Progenitor cell of endocrine pancreas (in vitro differentiated cells): ENCODE measurements around the gene KITLG. TPM values are rescaled to one million over a fixed set of nuclear protein-coding genes. Genes with fewer than 3 reads are reported as not detected.

Experiments used
- DNase-seq: peaks from one replicate; pipeline ENCODE4 v3.0.0; 2021; ENCODE audit warnings: low spot score; ENCODE audit not compliant: unreplicated experiment
- H3K27ac Mint-ChIP-seq: 2 replicates; pipeline ENCODE4 v1.8.0; 2021; ENCODE audit warnings: mild to moderate bottlenecking, moderate library complexity, mixed read lengths
- H3K27me3 Mint-ChIP-seq: 2 replicates; pipeline ENCODE4 v1.8.0; 2021; ENCODE audit warnings: mixed read lengths
- H3K36me3 Mint-ChIP-seq: 2 replicates; pipeline ENCODE4 v1.8.0; 2022; ENCODE audit warnings: mixed read lengths; ENCODE audit not compliant: insufficient read depth
- H3K4me1 Mint-ChIP-seq: 2 replicates; pipeline ENCODE4 v1.8.0; 2021; ENCODE audit warnings: low read depth, mixed read lengths
- H3K4me3 Mint-ChIP-seq: 2 replicates; pipeline ENCODE4 v1.8.0; 2021; ENCODE audit warnings: low read depth, mild to moderate bottlenecking, moderate library complexity, mixed read lengths
- H3K9me3 Mint-ChIP-seq: 2 replicates; pipeline ENCODE4 v1.8.0; 2021; ENCODE audit warnings: low read depth, mixed read lengths
- CTCF ChIP-seq: fragments of 200-600 bp; sonication (generic); IDR thresholded peaks from one replicate; pipeline ENCODE4 v1.5.0; 2021; ENCODE audit warnings: antibody characterized with exemption, mild to moderate bottlenecking; ENCODE audit not compliant: unreplicated experiment
- total RNA-seq: library from RNA; stranded (reverse); gene quantifications from 2 replicates; pipeline ENCODE4 v1.2.1, GENCODE V29; 2021

The KITLG gene
- total RNA-seq, 1 donor from 2014 or later: 9.1 TPM

GRCh38 chr12:88624911-88625310, 44.6 kb upstream of the KITLG start:
- H3K36me3 Mint-ChIP-seq: no peaks in the 10 kb centered on the region
- no peak overlapping the region for H3K27ac Mint-ChIP-seq
- no peak overlapping the region for H3K4me3 Mint-ChIP-seq
- peaks cover under 1% of the 10 kb centered on the region for H3K27me3 Mint-ChIP-seq
- peaks cover 6% of the 10 kb centered on the region for H3K9me3 Mint-ChIP-seq
- peaks cover 16% of the 10 kb centered on the region for H3K4me1 Mint-ChIP-seq
- no peak for DNase-seq
- TF ChIP-seq CTCF: no peak

DNA sequence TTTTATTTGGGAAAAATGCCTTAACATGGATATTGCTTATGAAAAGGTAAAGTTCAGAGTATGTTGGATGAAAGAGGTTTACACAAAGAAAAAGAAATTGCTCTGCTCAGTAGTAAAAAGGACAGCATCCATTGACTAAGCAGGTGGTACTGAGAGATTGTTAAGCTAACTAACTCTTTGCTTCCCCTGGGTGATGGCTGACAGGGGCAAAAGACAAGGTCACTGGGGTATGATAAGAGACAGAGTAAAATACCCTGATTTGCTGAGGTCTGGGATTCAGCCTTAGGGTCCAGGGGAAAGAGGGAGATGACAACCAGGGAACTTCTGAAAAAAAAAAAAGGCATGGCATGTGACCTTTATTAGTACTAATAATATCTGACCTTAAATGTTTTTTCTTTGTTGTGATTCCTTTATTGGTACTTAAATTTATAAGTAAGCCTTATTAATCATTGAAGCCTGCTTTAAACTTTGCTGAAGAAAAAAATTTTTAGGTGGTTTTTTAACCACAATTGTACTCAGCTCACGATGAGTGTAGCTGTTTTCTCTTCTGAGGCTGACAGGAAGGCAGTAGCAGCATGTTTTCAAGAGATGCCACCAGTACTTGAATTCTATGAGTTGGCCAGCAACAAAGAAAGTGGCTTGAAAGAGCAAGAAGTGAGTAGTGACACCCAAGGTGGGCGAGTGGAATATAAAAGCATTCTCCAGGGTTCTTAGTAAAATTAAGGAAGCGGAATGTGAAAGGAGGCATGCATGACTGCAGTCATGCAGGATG, 43.7 kb upstream of the KITLG start:
- peaks cover 6% of the 10 kb centered on the region for H3K9me3 Mint-ChIP-seq
- TF ChIP-seq CTCF: no peak
- no peak overlapping the region for H3K27ac Mint-ChIP-seq
- DNase-seq: no peak
- H3K27me3 Mint-ChIP-seq: no peaks in the 10 kb centered on the region
- H3K4me3 Mint-ChIP-seq: no peak overlapping the region
- no peaks in the 10 kb centered on the region for H3K36me3 Mint-ChIP-seq
- H3K4me1 Mint-ChIP-seq: peaks cover 16% of the 10 kb centered on the region

GRCh38 chr12:88617352-88617751, 37.1 kb upstream of the KITLG start:
- H3K4me1 Mint-ChIP-seq: no peaks in the 10 kb centered on the region
- TF ChIP-seq CTCF: no peak
- peaks cover 6% of the 10 kb centered on the region for H3K9me3 Mint-ChIP-seq
- no peak for DNase-seq
- H3K27me3 Mint-ChIP-seq: peaks cover 9% of the 10 kb centered on the region
- no peak overlapping the region for H3K4me3 Mint-ChIP-seq
- H3K36me3 Mint-ChIP-seq: no peaks in the 10 kb centered on the region
- no peak overlapping the region for H3K27ac Mint-ChIP-seq

GRCh38 chr12:88615490-88615889, 35.2 kb upstream of the KITLG start:
- DNase-seq: no peak
- Mint-ChIP-seq H3K27me3 (peaks cover 9% of the 10 kb centered on the region), H3K36me3 (no peaks in the 10 kb centered on the region), H3K4me3 (no peak overlapping the region), H3K4me1 (no peaks in the 10 kb centered on the region), H3K9me3 (peaks cover 4% of the 10 kb centered on the region), H3K27ac (no peak overlapping the region)
- TF ChIP-seq CTCF: no peak

GRCh38 chr12:88604646-88605045, 24.4 kb upstream of the KITLG start:
- Mint-ChIP-seq H3K9me3 (peaks cover 31% of the 10 kb centered on the region), H3K27me3 (no peaks in the 10 kb centered on the region), H3K36me3 (peaks cover 4% of the 10 kb centered on the region), H3K4me3 (no peak overlapping the region), H3K27ac (no peak overlapping the region), H3K4me1 (no peaks in the 10 kb centered on the region)
- TF ChIP-seq CTCF: no peak
- DNase-seq: no peak
